Activated CD8-positive, alpha-beta T cell treated with anti-CD3 and anti-CD28 coated beads, Interleukin-2, amount 10 ng/mL, durations not matched to agents 7 days and 5 days (primary cell): Measurements from ENCODE around the gene PECR. TPM values are rescaled to one million over a fixed set of nuclear protein-coding genes. Genes with fewer than 3 reads are reported as not detected.
A peak's percentile ranks its signal among the peaks of the same experiment; 100 is the strongest.

Experiments used
- ATAC-seq: fragments of 150-1000 bp; cut with Tn5 transposase; one replicate; pipeline ENCODE4 v1.10.0; 2021; ENCODE audit warnings: moderate library complexity
- CTCF ChIA-PET: fragments of 350-600 bp; sonication (Branson Sonifier 250); formaldehyde crosslinking; loops from one replicate; lab custom pipeline; 2021; ENCODE audit warnings: antibody characterized with exemption; lab: Charles Lee
- POLR2A ChIA-PET: fragments of 350-600 bp; sonication (Branson Sonifier 250); formaldehyde crosslinking; loops from one replicate; lab custom pipeline; 2021; ENCODE audit warnings: antibody characterized with exemption; lab: Charles Lee
- DNase-seq: peaks from one replicate; pipeline ENCODE4 v3.0.0-alpha.2; 2020
- H3K27ac Mint-ChIP-seq: one replicate; pipeline ENCODE4 v1.8.0; 2021; ENCODE audit warnings: mild to moderate bottlenecking, mixed read lengths
- H3K27me3 Mint-ChIP-seq: one replicate; pipeline ENCODE4 v1.8.0; 2021; ENCODE audit warnings: low read depth, mixed read lengths
- H3K36me3 Mint-ChIP-seq: one replicate; pipeline ENCODE4 v1.8.0; 2021; ENCODE audit warnings: low read depth, mixed read lengths
- H3K4me1 Mint-ChIP-seq: one replicate; pipeline ENCODE4 v1.8.0; 2021; ENCODE audit warnings: low read depth, mixed read lengths
- H3K4me3 Mint-ChIP-seq: one replicate; pipeline ENCODE4 v1.8.0; 2021; ENCODE audit warnings: mild to moderate bottlenecking, mixed read lengths
- H3K9me3 Mint-ChIP-seq: one replicate; pipeline ENCODE4 v1.8.0; 2022; ENCODE audit warnings: mixed read lengths; ENCODE audit not compliant: insufficient read depth
- total RNA-seq, 2 experiments: library from RNA; stranded (reverse); gene quantifications; one replicate each; pipeline ENCODE4 v1.2.3, GENCODE V29; 2021

Gene PECR
- total RNA-seq, 2 experiments from 2014 or later, result 29.0 to 30.3 TPM

DNA sequence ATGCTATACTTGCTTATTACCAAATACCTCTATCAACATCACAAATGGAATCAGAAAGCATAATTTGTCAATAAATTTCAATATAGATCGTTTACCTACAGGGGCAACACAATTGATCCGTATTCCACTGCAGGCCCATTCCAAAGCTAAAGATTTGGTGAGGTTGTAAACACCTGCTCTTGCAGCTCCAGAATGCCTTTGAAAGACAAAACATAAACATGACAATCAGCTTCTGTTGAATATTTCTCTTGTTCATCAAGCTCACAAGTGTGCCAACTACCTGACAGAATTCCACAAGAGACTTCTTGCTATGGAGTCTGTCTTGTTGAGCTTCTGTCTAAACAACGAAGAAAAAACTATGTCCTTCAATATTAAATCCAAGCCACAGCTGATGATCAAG lies 30.3 kb downstream of the PECR start:
- no peak for ATAC-seq

DNA sequence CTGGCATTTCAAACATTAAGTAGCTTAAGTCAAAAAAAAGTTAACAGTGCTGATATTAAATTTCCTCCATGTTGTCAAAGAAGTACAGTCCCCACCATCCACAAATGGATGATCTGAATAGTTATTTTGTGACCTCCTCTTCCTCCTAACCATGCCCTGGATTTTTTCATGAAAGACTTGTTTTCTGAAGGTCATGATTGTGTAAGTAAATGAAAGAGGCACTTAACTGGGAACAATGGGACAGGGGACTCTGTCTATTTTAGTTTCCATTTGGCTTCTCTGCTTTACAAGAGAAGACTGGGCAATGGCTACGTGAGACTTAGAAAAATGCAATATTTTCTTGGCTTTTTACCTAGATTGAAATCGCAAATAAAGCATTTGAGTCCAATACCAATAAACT lies 32.2 kb downstream of the PECR start:
- DNase-seq (no peak), ATAC-seq (no peak)
- Mint-ChIP-seq H3K9me3 (no peaks in the 10 kb centered on the region), H3K27me3 (no peaks in the 10 kb centered on the region), H3K27ac (no peak overlapping the region), H3K4me1 (no peaks in the 10 kb centered on the region), H3K36me3 (peaks cover 10% of the 10 kb centered on the region), H3K4me3 (no peak overlapping the region)
- ChIA-PET CTCF (no interaction called here), POLR2A (no interaction called here)

More for the DNA sequence above, 30.3 kb downstream of the PECR start:
- peaks cover 17% of the 10 kb centered on the region for H3K36me3 Mint-ChIP-seq
- H3K27me3 Mint-ChIP-seq, result no peaks in the 10 kb centered on the region
- ChIA-PET CTCF (interaction anchor here (0.9 to 2.4 kb wide), 6 partner anchors 14 to 59 kb away, joined by 3 to 8 read pairs (median 3); no protein-coding TSS in a partner anchor), POLR2A (no interaction called here)
- DNase-seq, result no peak
- no peak overlapping the region for H3K27ac Mint-ChIP-seq
- no peak overlapping the region for H3K4me3 Mint-ChIP-seq
- H3K4me1 Mint-ChIP-seq, result peaks cover 3% of the 10 kb centered on the region
- H3K9me3 Mint-ChIP-seq, result no peaks in the 10 kb centered on the region

DNA sequence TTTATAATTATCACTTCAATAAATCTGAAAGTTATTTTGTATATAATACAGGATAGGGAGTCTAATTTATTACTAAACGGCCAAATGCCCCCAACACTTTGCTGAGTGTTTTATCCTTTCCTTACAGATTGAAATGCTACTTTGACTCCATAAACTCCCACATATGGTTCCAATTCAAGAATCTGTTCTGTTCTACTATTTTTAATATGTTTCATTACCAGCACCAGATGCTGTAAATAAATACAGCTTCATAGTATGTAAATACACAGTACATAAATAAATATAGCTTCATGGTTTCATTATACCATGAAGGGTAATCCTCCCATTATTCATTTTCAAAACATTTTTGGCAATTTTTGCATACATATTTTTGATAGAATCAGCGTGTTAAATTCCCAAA lies 34.2 kb downstream of the PECR start:
- peaks cover 18% of the 10 kb centered on the region for H3K36me3 Mint-ChIP-seq
- no peak for ATAC-seq
- no peaks in the 10 kb centered on the region for H3K27me3 Mint-ChIP-seq
- CTCF ChIA-PET, result interaction anchor here (0.7 kb wide), 1 partner anchor 15 kb away, joined by 3 read pairs; no protein-coding TSS in a partner anchor
- H3K9me3 Mint-ChIP-seq, result no peaks in the 10 kb centered on the region
- no peak for DNase-seq
- POLR2A ChIA-PET, result no interaction called here
- H3K4me3 Mint-ChIP-seq, result no peak overlapping the region
- H3K27ac Mint-ChIP-seq, result no peak overlapping the region
- no peaks in the 10 kb centered on the region for H3K4me1 Mint-ChIP-seq

DNA sequence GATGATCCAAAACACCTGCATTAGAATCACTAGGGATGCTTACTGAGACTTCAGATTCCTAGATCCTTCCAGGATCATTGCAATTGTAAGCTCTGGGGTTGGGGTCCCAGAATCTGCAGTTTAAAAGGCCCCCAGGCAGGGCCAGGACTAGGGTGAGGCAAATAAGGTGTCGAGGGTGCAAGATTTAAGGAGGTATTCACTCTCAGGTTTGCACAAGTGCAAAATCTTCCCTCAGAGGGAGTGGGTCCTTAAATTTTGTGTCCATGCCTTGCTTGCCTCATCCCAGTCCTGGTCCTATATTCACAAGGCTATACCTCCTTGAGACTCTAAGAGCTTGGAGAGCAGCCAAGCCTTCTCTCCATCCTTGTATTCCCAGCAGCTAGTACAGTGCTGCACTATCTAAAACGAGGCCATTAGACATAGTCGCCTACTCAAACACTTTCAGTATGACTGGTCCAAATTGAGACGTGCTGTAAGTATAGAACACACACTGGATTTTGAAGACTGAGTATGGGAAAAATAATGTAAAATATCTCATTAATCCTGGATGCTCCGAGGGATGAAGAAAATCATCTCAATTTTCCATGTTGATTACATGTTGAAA lies 36.6 kb downstream of the PECR start:
- Mint-ChIP-seq H3K27me3 (no peaks in the 10 kb centered on the region), H3K36me3 (peaks cover 20% of the 10 kb centered on the region), H3K9me3 (no peaks in the 10 kb centered on the region), H3K27ac (no peak overlapping the region), H3K4me1 (no peaks in the 10 kb centered on the region), H3K4me3 (no peak overlapping the region)
- POLR2A ChIA-PET, result no interaction called here
- DNase-seq (no peak), ATAC-seq (no peak)
- CTCF ChIA-PET, result interaction anchor here (1.6 to 3.3 kb wide), 4 partner anchors 11 to 21 kb away, joined by 5 to 16 read pairs (median 8); no protein-coding TSS in a partner anchor

DNA sequence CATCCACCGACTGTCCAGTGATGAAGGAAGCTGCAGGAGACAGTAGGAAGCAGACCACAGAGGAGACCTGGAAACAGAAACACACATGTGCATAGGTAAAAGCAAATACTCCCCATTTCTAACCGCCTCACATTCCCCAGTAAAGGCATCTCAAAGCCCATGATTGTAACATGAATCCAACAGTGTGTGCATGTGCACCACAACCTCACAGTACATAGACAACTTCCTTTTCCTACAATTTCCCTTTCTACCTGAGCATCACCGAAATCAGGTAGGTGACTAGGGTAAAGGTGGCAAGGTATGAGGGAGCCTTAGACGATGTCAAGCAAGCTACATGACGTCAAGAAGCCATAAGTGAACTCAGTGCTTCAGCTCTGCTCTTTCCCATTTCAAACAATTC lies 37.7 kb downstream of the PECR start:
- no peak for DNase-seq
- no peak overlapping the region for H3K27ac Mint-ChIP-seq
- H3K4me3 Mint-ChIP-seq, result no peak overlapping the region
- H3K9me3 Mint-ChIP-seq, result no peaks in the 10 kb centered on the region
- ChIA-PET POLR2A (interaction anchor here (0.7 kb wide), 1 partner anchor 46 kb away, joined by 3 read pairs; no protein-coding TSS in a partner anchor), CTCF (interaction anchor here (1.6 to 3.3 kb wide), 4 partner anchors 10 to 68 kb away, joined by 3 to 16 read pairs (median 6); no protein-coding TSS in a partner anchor)
- no peak for ATAC-seq
- no peaks in the 10 kb centered on the region for H3K4me1 Mint-ChIP-seq
- peaks cover 23% of the 10 kb centered on the region for H3K36me3 Mint-ChIP-seq
- no peaks in the 10 kb centered on the region for H3K27me3 Mint-ChIP-seq

DNA sequence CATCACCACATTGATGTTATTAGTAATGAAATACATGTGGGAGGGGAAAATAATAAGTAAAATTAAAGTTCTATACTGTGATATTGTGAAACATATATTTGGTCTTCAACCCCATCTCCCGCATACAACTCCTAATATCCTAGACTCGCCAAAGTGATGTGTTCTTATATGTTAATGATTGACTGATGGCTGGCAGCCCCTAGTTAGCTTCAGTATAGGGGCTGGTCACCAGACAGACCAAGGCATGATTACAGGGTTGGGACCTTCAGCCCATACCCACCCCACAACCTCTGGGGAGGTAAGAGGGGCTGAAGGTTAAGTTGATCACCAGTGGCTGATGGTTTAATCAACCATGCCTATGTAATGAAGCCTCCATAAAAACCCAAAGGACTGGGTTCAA lies 40.2 kb downstream of the PECR start:
- POLR2A ChIA-PET, result no interaction called here
- no peak overlapping the region for H3K27ac Mint-ChIP-seq
- H3K4me3 Mint-ChIP-seq, result no peak overlapping the region

DNA sequence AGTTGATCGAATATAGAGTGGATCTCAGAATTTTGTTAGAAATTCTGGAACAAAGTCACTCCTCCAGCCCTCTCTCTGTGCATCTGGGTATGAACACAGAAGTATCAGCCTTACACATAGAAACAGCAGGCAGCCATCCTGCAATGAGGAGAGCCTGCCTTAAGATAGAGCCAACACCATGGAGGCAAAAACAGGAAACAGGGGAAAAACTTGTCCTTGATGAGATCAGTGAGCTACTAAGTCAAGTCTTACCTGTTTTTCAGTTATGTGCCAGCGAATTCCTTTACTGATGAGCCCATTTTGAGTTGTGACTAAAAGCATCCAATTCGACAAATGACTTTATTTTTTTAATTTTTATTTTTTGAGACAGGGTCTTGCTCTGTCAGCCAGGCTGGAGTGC lies 41.7 kb downstream of the PECR start:
- H3K27ac Mint-ChIP-seq, result no peak overlapping the region
- H3K4me3 Mint-ChIP-seq, result no peak overlapping the region
- H3K27me3 Mint-ChIP-seq, result no peaks in the 10 kb centered on the region
- CTCF ChIA-PET, result interaction anchor here (1.3 to 1.5 kb wide), 2 partner anchors 19 to 72 kb away, joined by 4 to 5 read pairs; no protein-coding TSS in a partner anchor
- DNase-seq, result no peak
- no peaks in the 10 kb centered on the region for H3K4me1 Mint-ChIP-seq
- ATAC-seq, result no peak
- no peaks in the 10 kb centered on the region for H3K9me3 Mint-ChIP-seq
- peaks cover 20% of the 10 kb centered on the region for H3K36me3 Mint-ChIP-seq
- POLR2A ChIA-PET, result no interaction called here

More for the DNA sequence above, 40.2 kb downstream of the PECR start:
- no peak for DNase-seq
- Mint-ChIP-seq H3K36me3 (peaks cover 21% of the 10 kb centered on the region), H3K4me1 (no peaks in the 10 kb centered on the region), H3K27me3 (no peaks in the 10 kb centered on the region), H3K9me3 (no peaks in the 10 kb centered on the region)
- no peak for ATAC-seq
- CTCF ChIA-PET, result interaction anchor here (1.1 to 1.6 kb wide), 3 partner anchors 9 to 17 kb away, joined by 3 to 8 read pairs (median 4); no protein-coding TSS in a partner anchor

DNA sequence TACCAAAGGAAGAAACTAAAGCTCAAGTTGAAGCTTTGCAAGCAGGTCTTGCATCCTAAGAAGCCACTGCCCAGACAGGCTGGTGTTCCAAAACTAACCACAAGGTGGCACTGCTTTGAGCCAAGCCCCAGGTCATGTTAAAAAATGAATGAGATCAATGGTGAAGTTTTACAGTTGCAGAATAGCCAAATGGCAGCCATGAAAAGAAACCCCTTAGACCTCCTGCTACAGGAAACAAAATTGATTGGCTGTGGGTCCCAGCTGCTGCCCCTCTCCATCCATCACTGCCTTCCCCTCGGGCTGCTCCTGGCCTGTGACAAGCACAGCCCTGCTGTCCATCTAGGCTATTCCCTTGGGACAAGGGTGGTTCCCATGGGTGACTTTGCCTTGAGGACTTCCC lies 47.5 kb downstream of the PECR start:
- Mint-ChIP-seq H3K27ac (peak overlapping the region; percentile 35), H3K4me3 (no peak overlapping the region), H3K9me3 (no peaks in the 10 kb centered on the region), H3K36me3 (peaks cover 23% of the 10 kb centered on the region), H3K27me3 (no peaks in the 10 kb centered on the region), H3K4me1 (peaks cover 30% of the 10 kb centered on the region)
- ATAC-seq, result peak; percentile 82
- DNase-seq, result peak; percentile 88
- ChIA-PET CTCF (interaction anchor here (0.6 to 7.0 kb wide), 24 partner anchors 9 to 153 kb away, joined by 3 to 138 read pairs (median 5); partner anchors contain the start of genes PECR, TMEM169 and XRCC5), POLR2A (interaction anchor here (0.8 to 1.3 kb wide), 2 partner anchors 74 to 76 kb away, joined by 3 to 5 read pairs; no protein-coding TSS in a partner anchor)

DNA sequence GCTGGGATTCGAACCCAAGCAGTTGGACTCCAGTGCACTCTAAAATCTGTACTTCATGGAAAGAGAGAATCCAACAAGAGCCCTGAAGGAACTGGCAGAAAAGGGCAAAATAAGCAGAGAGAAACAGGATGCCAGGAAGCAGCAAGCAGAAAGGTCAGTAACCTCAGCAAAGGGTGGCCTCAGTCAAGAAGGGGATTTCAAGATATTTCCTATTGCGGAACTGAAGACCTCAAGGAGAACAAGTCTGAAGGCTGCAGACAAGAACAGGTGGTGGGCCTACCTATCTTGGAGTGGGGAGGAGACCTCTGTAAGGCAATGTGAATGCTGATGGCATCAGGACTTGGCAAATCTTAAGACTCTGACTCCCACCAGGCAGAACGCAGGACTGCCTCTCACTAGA lies 48.2 kb downstream of the PECR start:
- Mint-ChIP-seq H3K36me3 (peaks cover 23% of the 10 kb centered on the region), H3K4me3 (no peak overlapping the region), H3K27ac (no peak overlapping the region), H3K4me1 (peaks cover 30% of the 10 kb centered on the region), H3K27me3 (no peaks in the 10 kb centered on the region), H3K9me3 (no peaks in the 10 kb centered on the region)
- CTCF ChIA-PET, result interaction anchor here (0.6 to 7.0 kb wide), 27 partner anchors 9 to 154 kb away, joined by 3 to 138 read pairs (median 5); partner anchors contain the start of genes MREG, PECR, TMEM169 and XRCC5
- DNase-seq (no peak), ATAC-seq (no peak)
- POLR2A ChIA-PET, result interaction anchor here (0.8 to 1.3 kb wide), 2 partner anchors 75 to 77 kb away, joined by 3 to 5 read pairs; no protein-coding TSS in a partner anchor

DNA sequence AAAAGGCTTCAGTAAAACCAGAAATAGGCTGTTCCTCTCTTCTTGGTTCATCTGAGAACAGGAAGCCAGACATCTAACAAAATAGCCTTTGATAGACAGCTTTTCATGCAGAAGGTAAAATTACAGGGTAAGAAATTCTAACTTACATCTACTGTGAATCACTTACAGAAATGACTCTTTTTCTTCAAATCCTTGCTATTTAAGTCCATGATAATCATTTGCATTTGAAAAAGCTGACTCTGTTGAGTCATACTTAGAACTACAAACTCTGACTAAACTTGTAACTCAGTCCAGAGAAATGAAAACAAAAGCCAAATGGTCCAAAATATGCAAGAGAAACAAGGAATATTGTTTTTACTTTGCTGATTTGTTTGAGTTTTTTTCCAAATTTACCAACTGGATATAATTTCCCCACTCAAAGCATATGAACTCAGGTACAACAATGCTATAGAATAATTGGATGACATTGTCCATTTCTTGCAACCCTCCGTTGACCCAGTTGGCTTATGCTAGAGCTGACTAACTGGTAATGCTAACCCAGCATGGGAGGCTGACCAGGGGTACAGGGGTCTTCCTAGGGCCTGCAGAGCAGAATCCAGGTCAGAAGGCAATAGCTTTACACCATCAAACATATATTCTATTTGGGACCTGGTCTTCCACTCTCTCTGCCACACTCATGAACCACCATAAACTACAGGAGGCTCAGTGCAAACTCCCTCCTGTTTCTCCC lies 49.5 kb downstream of the PECR start:
- Mint-ChIP-seq H3K4me1 (peaks cover 30% of the 10 kb centered on the region), H3K27me3 (no peaks in the 10 kb centered on the region), H3K27ac (no peak overlapping the region), H3K9me3 (no peaks in the 10 kb centered on the region), H3K4me3 (no peak overlapping the region), H3K36me3 (peaks cover 20% of the 10 kb centered on the region)
- ATAC-seq (no peak), DNase-seq (no peak)
- ChIA-PET POLR2A (interaction anchor here (0.8 to 1.5 kb wide), 3 partner anchors 17 to 26 kb away, joined by 3 to 4 read pairs (median 4); no protein-coding TSS in a partner anchor), CTCF (interaction anchor here (0.7 to 7.0 kb wide), 18 partner anchors 10 to 163 kb away, joined by 3 to 138 read pairs (median 6); partner anchors contain the start of genes MREG and XRCC5)

DNA sequence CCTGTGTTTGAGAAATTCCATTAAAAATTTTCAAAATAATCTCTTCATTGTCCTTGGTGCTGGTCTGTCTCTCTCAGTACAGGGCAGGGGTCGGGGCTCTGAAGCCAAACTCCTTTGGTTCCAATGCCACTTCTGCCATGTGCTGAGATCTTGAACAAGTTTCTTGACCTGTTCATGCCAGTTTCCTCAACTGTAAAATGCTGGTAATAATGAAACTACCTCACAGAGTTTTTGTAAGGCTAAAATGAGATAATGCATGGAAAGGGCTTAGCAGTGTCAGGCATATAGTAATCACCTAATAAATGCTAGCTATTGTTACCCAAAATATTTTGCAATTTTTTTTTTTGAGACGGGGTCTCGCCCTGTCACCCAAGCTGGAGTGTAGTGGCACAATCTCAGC lies 51.4 kb downstream of the PECR start:
- H3K4me3 Mint-ChIP-seq, result no peak overlapping the region
- ChIA-PET POLR2A (no interaction called here), CTCF (interaction anchor here (1.2 to 7.0 kb wide), 2 partner anchors 10 to 29 kb away, joined by 3 to 138 read pairs; no protein-coding TSS in a partner anchor)
- no peaks in the 10 kb centered on the region for H3K9me3 Mint-ChIP-seq
- peaks cover 30% of the 10 kb centered on the region for H3K4me1 Mint-ChIP-seq
- H3K27ac Mint-ChIP-seq, result no peak overlapping the region
- no peak for DNase-seq
- H3K27me3 Mint-ChIP-seq, result no peaks in the 10 kb centered on the region
- H3K36me3 Mint-ChIP-seq, result peaks cover 20% of the 10 kb centered on the region
- no peak for ATAC-seq
